ENCODE results near the gene CAPN10.

CAPN10 gene

DNA sequence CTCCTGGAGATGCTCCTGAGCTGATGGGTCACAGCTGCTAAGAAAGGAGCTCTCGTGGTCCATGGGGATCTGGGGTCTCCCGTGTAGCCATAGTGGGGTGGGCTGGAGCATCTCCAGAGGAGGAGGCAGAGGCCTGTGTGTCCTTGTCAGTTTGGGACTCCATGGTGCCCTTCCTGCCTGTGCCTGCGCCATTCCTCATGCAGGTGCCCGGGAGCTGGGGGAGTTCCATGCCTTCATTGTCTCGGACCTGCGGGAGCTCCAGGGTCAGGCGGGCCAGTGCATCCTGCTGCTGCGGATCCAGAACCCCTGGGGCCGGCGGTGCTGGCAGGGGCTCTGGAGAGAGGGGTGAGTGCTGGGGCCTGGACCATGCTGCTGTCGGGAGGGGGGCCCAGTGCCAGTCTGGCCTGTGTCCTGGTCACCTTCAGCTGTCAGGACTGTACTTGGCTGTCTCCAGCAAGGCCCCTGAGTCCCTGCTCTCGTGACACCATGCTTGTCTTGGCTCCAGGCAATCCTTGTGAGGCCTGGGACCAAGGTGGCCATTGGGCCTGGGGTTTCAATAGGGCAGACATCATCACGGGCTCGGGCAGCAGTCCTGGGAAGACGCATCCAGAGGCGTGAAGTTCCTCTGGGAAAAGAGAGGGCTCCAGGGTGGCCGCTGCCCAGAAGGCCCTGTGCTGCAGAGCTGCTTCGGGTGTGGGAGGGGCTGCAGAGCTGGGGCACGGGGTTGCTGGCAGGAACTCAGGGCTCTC lies 7.3 kb downstream of the CAPN10 start:
- WGBS: 93% methylated on average over 19 of the region's 19 CpGs
- Histone ChIP-seq H3K27ac (ENCODE audit: low read depth, low read length) (no peak overlapping the region), H3K36me3 (ENCODE audit: insufficient read depth, low read length) (peaks cover 14% of the 10 kb centered on the region; the same call in 1 of the 2 replicates)

DNA sequence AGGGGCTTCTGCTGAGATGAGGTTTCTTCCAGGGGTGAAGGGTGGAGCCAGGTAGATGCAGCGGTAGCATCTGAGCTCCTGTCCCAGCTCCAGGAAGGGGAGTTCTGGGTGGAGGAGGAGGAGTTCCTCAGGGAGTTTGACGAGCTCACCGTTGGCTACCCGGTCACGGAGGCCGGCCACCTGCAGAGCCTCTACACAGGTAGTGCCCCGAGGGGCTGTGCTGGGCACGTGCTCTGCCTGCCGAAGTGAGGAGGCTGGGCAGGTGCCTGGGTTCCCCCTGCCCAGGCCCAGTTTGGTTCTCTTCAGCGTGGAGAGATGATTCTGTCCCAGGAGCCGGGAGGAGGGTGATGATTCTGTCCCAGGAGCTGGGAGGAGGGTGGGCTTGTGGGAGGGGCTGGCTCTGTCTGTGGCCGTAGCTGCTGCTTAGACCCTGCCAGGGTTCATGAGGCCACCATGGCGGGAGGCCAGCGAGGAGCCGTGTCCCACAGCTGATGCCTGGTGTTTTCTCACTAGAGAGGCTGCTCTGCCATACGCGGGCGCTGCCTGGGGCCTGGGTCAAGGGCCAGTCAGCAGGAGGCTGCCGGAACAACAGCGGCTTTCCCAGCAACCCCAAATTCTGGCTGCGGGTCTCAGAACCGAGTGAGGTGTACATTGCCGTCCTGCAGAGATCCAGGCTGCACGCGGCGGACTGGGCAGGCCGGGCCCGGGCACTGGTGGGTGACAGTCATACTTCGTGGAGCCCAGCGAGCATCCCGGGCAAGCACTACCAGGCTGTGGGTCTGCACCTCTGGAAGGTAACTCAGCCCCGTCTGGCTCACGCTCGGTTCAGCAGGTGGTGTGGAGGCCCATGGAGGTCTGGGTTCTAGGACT lies 8.2 kb downstream of the CAPN10 start:
- H3K4me1 ChIP-seq (ENCODE audit: insufficient read depth, low read length): no peaks in the 10 kb centered on the region
- H3K27me3 ChIP-seq (ENCODE audit: insufficient read depth, low read length): no peaks in the 10 kb centered on the region
- H3K4me3 ChIP-seq (ENCODE audit: low read length): no peak overlapping the region
- no peak overlapping the region for H3K9ac ChIP-seq (ENCODE audit: low read depth, low read length)
- no peak overlapping the region for H3K27ac ChIP-seq (ENCODE audit: low read depth, low read length)
- H3K36me3 ChIP-seq (ENCODE audit: insufficient read depth, low read length): peaks cover 15% of the 10 kb centered on the region
- no peaks in the 10 kb centered on the region for H3K9me3 ChIP-seq (ENCODE audit: insufficient read depth, low read depth, low read length)
- WGBS: 94% methylated on average over 34 of the region's 34 CpGs

More for the DNA sequence above, 7.3 kb downstream of the CAPN10 start:
- Histone ChIP-seq H3K9me3 (ENCODE audit: insufficient read depth, low read depth, low read length) (no peaks in the 10 kb centered on the region), H3K27me3 (ENCODE audit: insufficient read depth, low read length) (no peaks in the 10 kb centered on the region), H3K4me3 (ENCODE audit: low read length) (no peak overlapping the region), H3K4me1 (ENCODE audit: insufficient read depth, low read length) (no peaks in the 10 kb centered on the region), H3K9ac (ENCODE audit: low read depth, low read length) (no peak overlapping the region)

DNA sequence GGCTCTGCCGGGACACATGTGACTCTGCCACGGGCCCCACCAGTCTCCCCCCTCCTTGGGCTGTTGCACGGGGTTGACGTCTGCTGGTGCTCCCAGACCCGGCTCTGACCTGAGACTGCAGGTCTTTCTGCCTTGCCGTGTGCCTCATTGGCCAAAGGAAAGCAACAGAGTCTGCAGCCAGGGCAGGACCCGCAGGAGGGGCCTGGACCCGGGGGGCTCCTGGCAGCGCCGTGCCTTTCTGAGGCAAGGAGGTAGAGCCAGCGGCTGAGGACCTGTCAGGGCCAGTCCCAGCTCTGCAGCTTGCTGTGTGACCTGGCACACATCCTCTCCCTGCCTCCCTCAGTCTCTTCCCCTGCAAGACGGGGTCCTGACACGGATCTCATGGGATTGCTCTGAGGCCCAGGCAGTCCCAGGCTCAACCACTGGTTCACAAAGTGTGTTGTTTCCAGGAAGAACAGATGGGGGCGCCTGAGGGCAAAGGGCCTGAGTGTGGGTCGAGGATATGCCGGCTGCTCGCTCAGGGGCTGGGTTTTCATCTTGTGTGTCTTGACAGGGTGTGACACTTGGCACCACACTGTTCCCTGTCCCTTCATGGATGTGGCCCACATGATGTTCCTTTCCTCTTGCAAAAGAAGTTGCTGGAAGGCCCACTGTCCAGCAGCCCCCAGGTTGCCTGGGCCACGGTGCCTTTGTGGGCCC lies 9.0 kb downstream of the CAPN10 start:
- Histone ChIP-seq H3K27ac (ENCODE audit: low read depth, low read length) (no peak overlapping the region), H3K9ac (ENCODE audit: low read depth, low read length) (no peak overlapping the region), H3K4me1 (ENCODE audit: insufficient read depth, low read length) (no peaks in the 10 kb centered on the region), H3K9me3 (ENCODE audit: insufficient read depth, low read depth, low read length) (no peaks in the 10 kb centered on the region), H3K36me3 (ENCODE audit: insufficient read depth, low read length) (peaks cover 16% of the 10 kb centered on the region), H3K4me3 (ENCODE audit: low read length) (no peak overlapping the region), H3K27me3 (ENCODE audit: insufficient read depth, low read length) (no peaks in the 10 kb centered on the region)
- 86% methylated on average over 18 of the region's 18 CpGs for WGBS

- Histone ChIP-seq H3K4me3 (ENCODE audit: low read length) (no peak overlapping the region), H3K4me1 (ENCODE audit: insufficient read depth, low read length) (no peaks in the 10 kb centered on the region), H3K36me3 (ENCODE audit: insufficient read depth, low read length) (peaks cover 16% of the 10 kb centered on the region), H3K27me3 (ENCODE audit: insufficient read depth, low read length) (no peaks in the 10 kb centered on the region), H3K9me3 (ENCODE audit: insufficient read depth, low read depth, low read length) (no peaks in the 10 kb centered on the region), H3K27ac (ENCODE audit: low read depth, low read length) (no peak overlapping the region), H3K9ac (ENCODE audit: low read depth, low read length) (no peak overlapping the region)
- WGBS: 95% methylated on average over 17 of the region's 17 CpGs
These were observed 9.5 kb downstream of the CAPN10 start for GRCh38 chr2:240596080-240596460.

GRCh38 chr2:240596491-240596931 lies 10.0 kb downstream of the CAPN10 start:
- Histone ChIP-seq H3K36me3 (ENCODE audit: insufficient read depth, low read length) (peaks cover 16% of the 10 kb centered on the region), H3K4me1 (ENCODE audit: insufficient read depth, low read length) (no peaks in the 10 kb centered on the region), H3K9ac (ENCODE audit: low read depth, low read length) (no peak overlapping the region), H3K27ac (ENCODE audit: low read depth, low read length) (no peak overlapping the region), H3K4me3 (ENCODE audit: low read length) (no peak overlapping the region), H3K27me3 (ENCODE audit: insufficient read depth, low read length) (no peaks in the 10 kb centered on the region), H3K9me3 (ENCODE audit: insufficient read depth, low read depth, low read length) (no peaks in the 10 kb centered on the region)
- WGBS: 94% methylated on average over 23 of the region's 23 CpGs

GRCh38 chr2:240597054-240597418 lies 10.5 kb downstream of the CAPN10 start:
- H3K27me3 ChIP-seq (ENCODE audit: insufficient read depth, low read length): no peaks in the 10 kb centered on the region
- H3K36me3 ChIP-seq (ENCODE audit: insufficient read depth, low read length): peaks cover 16% of the 10 kb centered on the region
- WGBS: 94% methylated on average over 10 of the region's 10 CpGs
- no peaks in the 10 kb centered on the region for H3K4me1 ChIP-seq (ENCODE audit: insufficient read depth, low read length)
- H3K9ac ChIP-seq (ENCODE audit: low read depth, low read length): no peak overlapping the region
- no peak overlapping the region for H3K27ac ChIP-seq (ENCODE audit: low read depth, low read length)
- H3K9me3 ChIP-seq (ENCODE audit: insufficient read depth, low read depth, low read length): no peaks in the 10 kb centered on the region
- no peak overlapping the region for H3K4me3 ChIP-seq (ENCODE audit: low read length)

DNA sequence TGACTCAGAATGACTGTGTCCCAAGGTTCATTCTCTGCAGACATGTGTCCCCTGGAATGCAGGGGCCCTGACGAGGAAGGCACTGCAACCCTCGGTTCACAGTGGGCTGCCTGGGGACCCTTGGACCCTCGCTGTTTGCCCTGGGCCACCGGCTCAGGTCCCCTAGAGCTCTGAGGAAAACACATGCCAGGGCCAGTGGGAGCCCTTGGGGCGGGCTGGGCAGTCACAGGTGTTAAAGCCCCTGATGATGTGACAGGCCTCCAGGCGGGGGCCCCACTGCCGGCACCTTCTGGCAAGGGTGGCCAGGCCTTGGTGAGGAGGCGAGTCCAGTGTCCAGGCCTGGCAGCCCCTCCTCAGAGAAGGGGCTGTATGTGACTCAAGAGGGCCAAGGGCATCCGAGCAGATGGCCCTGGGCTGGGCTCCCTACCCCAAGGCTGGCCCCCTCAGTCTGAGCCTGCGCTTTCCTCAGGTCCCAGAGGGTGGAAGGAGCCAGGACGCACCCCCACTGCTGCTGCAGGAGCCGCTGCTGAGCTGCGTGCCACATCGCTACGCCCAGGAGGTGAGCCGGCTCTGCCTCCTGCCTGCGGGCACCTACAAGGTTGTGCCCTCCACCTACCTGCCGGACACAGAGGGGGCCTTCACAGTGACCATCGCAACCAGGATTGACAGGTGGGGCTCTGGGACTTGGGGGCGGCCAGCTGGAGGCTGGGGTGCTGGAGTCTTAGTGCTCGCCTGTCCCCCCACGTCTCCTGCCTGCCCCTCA lies 11.1 kb downstream of the CAPN10 start:
- Histone ChIP-seq H3K9me3 (ENCODE audit: insufficient read depth, low read depth, low read length) (no peaks in the 10 kb centered on the region), H3K4me3 (ENCODE audit: low read length) (no peak overlapping the region), H3K9ac (ENCODE audit: low read depth, low read length) (no peak overlapping the region), H3K27ac (ENCODE audit: low read depth, low read length) (no peak overlapping the region), H3K27me3 (ENCODE audit: insufficient read depth, low read length) (no peaks in the 10 kb centered on the region), H3K4me1 (ENCODE audit: insufficient read depth, low read length) (no peaks in the 10 kb centered on the region), H3K36me3 (ENCODE audit: insufficient read depth, low read length) (peaks cover 11% of the 10 kb centered on the region; the same call in 1 of the 2 replicates)
- WGBS: 94% methylated on average over 22 of the region's 22 CpGs

DNA sequence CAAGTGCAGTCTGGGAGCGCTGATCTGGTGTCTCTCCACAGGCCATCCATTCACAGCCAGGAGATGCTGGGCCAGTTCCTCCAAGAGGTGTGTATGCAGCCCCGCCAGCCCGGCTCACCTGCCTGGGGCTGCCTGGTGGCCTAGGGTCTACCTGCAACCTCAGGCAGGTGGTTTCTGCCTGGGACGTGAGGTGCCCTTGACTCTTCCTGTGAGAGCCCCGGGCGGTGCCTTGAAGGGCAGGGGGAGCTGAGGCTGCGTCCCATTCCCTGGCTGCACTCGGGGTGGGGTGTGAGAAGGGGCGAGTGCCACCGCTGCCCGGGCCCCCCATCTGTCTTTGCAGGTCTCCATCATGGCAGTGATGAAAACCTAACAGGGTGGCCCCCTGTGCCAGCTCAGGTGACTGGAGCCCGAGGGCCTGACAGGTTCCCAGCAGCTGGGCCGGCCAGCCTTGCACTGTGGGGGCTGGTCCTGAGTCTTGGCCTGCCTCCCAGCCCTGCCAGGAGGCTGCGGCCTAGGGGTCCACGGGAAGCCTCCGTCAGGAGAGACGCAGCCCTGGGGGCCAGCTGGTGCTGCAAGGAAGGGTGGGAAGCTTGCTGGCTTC lies 11.9 kb downstream of the CAPN10 start:
- Histone ChIP-seq H3K27me3 (ENCODE audit: insufficient read depth, low read length) (no peaks in the 10 kb centered on the region), H3K9me3 (ENCODE audit: insufficient read depth, low read depth, low read length) (no peaks in the 10 kb centered on the region), H3K36me3 (ENCODE audit: insufficient read depth, low read length) (peaks cover 9% of the 10 kb centered on the region; the same call in 1 of the 2 replicates), H3K4me1 (ENCODE audit: insufficient read depth, low read length) (no peaks in the 10 kb centered on the region), H3K4me3 (ENCODE audit: low read length) (no peak overlapping the region), H3K27ac (ENCODE audit: low read depth, low read length) (no peak overlapping the region), H3K9ac (ENCODE audit: low read depth, low read length) (no peak overlapping the region)
- 94% methylated on average over 17 of the region's 17 CpGs for WGBS

DNA sequence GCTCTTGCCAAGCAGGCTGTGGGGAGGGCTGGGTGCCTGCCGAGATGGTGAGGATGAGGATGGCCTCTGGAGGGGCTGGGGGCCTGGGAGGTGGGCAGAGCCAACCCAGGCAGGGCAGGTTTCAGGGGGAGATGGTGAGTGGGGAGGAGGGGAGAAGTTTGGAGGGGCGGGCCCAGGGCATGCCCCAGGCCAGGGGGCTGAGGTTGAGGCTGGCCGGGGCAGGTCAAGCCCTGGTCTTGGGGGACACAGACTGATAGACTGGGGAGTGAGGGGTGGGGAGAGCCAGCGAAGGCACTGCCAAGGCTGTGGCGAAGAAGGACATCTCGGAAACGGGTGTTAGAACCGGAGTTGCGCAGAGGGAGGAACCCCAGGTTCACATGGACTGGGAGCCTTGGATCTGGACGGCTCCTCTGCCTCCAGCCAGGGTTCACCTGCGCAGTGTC lies 12.6 kb downstream of the CAPN10 start:
- no peak overlapping the region for H3K4me3 ChIP-seq (ENCODE audit: low read length)
- no peak overlapping the region for H3K27ac ChIP-seq (ENCODE audit: low read depth, low read length)
- no peaks in the 10 kb centered on the region for H3K9me3 ChIP-seq (ENCODE audit: insufficient read depth, low read depth, low read length)
- 92% methylated on average over 11 of the region's 11 CpGs for WGBS
- H3K36me3 ChIP-seq (ENCODE audit: insufficient read depth, low read length): peaks cover 8% of the 10 kb centered on the region; the same call in 1 of the 2 replicates
- no peaks in the 10 kb centered on the region for H3K27me3 ChIP-seq (ENCODE audit: insufficient read depth, low read length)
- H3K4me1 ChIP-seq (ENCODE audit: insufficient read depth, low read length): no peaks in the 10 kb centered on the region
- no peak overlapping the region for H3K9ac ChIP-seq (ENCODE audit: low read depth, low read length)

GRCh38 chr2:240600451-240600961 lies 14.0 kb downstream of the CAPN10 start:
- Histone ChIP-seq H3K27ac (ENCODE audit: low read depth, low read length) (no peak overlapping the region), H3K9me3 (ENCODE audit: insufficient read depth, low read depth, low read length) (no peaks in the 10 kb centered on the region), H3K9ac (ENCODE audit: low read depth, low read length) (no peak overlapping the region), H3K4me1 (ENCODE audit: insufficient read depth, low read length) (no peaks in the 10 kb centered on the region), H3K27me3 (ENCODE audit: insufficient read depth, low read length) (no peaks in the 10 kb centered on the region), H3K4me3 (ENCODE audit: low read length) (no peak overlapping the region), H3K36me3 (ENCODE audit: insufficient read depth, low read length) (peaks cover 8% of the 10 kb centered on the region; the same call in 1 of the 2 replicates)
- 95% methylated on average over 16 of the region's 16 CpGs for WGBS

All from HUES64 (cell line).